HepG2 (cell line): ENCODE results near the gene BTN1A1. TPM values are rescaled to one million over a fixed set of nuclear protein-coding genes. Genes with fewer than 3 reads are reported as not detected.

Experiments used
- ATAC-seq: fragments of 200-7000 bp; cut with Tn5 transposase; 3 replicates; pipeline ENCODE4 v1.9.1; 2020; ENCODE audit warnings: mild to moderate bottlenecking, moderate library complexity
- BruUV-seq: library from RNA; stranded (reverse); fragments of 400-500 nt; replicated peaks from 2 replicates; lab custom pipeline; 2021; lab: Mats Ljungman, UMichigan
- CTCF ChIA-PET: fragments of 300-600 bp; formaldehyde crosslinking; extraction: SDS; loops from one replicate; lab custom pipeline; 2021; ENCODE audit warnings: low total read pairs, inconsistent platforms, low intra/inter-chr PET ratio; lab: Yijun Ruan, JAX
- POLR2A ChIA-PET: fragments of 350-600 bp; sonication (Branson Sonifier 250); formaldehyde crosslinking; loops from one replicate; lab custom pipeline; 2020; ENCODE audit warnings: antibody characterized with exemption, inconsistent platforms; lab: Yijun Ruan, JAX
- DNase-seq: peaks from one replicate; pipeline ENCODE4 v3.0.0-alpha.2; 2015; ENCODE audit warnings: low spot score
- FAIRE-seq: peaks from 3 replicates; lab custom pipeline; 2011; peaks lifted over from hg19 to GRCh38; lab: Jason Lieb, UNC
- H2AFZ ChIP-seq: one replicate; pipeline ENCODE4 v1.6.1; 2011; ENCODE audit warnings: low read length, inconsistent platforms
- H3K27ac ChIP-seq: fragments of 300-600 bp; 3 replicates; pipeline ENCODE4 v1.8.0; 2011; ENCODE audit warnings: mixed run types, mild to moderate bottlenecking, mixed read lengths, low read length, inconsistent platforms; ENCODE audit not compliant: insufficient read depth; ENCODE audit errors: extremely low read length
- H3K27me3 ChIP-seq, 2 experiments: fragments of 200-600 bp in 1 of 2; 2 replicates in 1 of 2; 3 replicates in 1 of 2; pipeline versions ENCODE4 v1.6.0 to v1.8.0; 2011; ENCODE audit warnings: low read length in 2 of 2, mild to moderate bottlenecking in 2 of 2, moderate library complexity in 2 of 2, inconsistent platforms in 1 of 2; ENCODE audit not compliant: insufficient read depth in 2 of 2, control insufficient read depth in 1 of 2
- H3K36me3 ChIP-seq, 2 experiments: fragments of 200-600 bp in 1 of 2; replicated peaks in 1 of 2; 2 replicates in 1 of 2; 3 replicates in 1 of 2; pipeline versions ENCODE4 v1.5.1 to v1.8.0; 2011; ENCODE audit warnings: low read length in 2 of 2, inconsistent platforms in 1 of 2; ENCODE audit not compliant: insufficient read depth in 2 of 2, control insufficient read depth in 1 of 2
- H3K4me1 ChIP-seq: 2 replicates; pipeline ENCODE4 v1.5.1; 2012; ENCODE audit warnings: low read length, inconsistent platforms; ENCODE audit not compliant: insufficient read depth
- H3K4me2 ChIP-seq: 2 replicates; pipeline ENCODE4 v1.6.0; 2011; ENCODE audit warnings: low read depth, low read length, inconsistent platforms
- H3K4me3 ChIP-seq, 3 experiments: fragments of 200-600 bp in 1 of 3; sonication (generic), shearing (Covaris generic) in 1 of 3; replicated peaks in 1 of 3; 2 replicates each; pipeline ENCODE4 v1.5.1; 2011 to 2016; ENCODE audit warnings: low read length in 3 of 3, inconsistent platforms in 2 of 3, low read depth in 2 of 3, mild to moderate bottlenecking in 2 of 3, control low read depth in 1 of 3, mixed read lengths in 1 of 3; ENCODE audit not compliant: insufficient read depth in 1 of 3
- H3K79me2 ChIP-seq: one replicate; pipeline ENCODE4 v1.6.1; 2011; ENCODE audit warnings: low read length, inconsistent platforms; ENCODE audit not compliant: insufficient read depth
- H3K9ac ChIP-seq: 2 replicates; pipeline ENCODE4 v1.6.0; 2011; ENCODE audit warnings: mild to moderate bottlenecking, low read depth, low read length, inconsistent platforms; ENCODE audit not compliant: insufficient read depth
- H3K9me3 ChIP-seq: 2 replicates; pipeline ENCODE4 v1.5.1; 2012; ENCODE audit warnings: mild to moderate bottlenecking, low read length
- H4K20me1 ChIP-seq: 2 replicates; pipeline ENCODE4 v1.6.0; 2011; ENCODE audit warnings: inconsistent platforms, mild to moderate bottlenecking, low read length, moderate library complexity; ENCODE audit not compliant: insufficient read depth
- GTF3A ChIP-seq: sonication (generic); formaldehyde crosslinking; conservative IDR thresholded peaks from 2 replicates; pipeline ENCODE4 v1.4.0; 2020; ENCODE audit warnings: mild to moderate bottlenecking, missing genetic modification reagents
- KLF12 ChIP-seq: sonication (generic); formaldehyde crosslinking; IDR thresholded peaks from 2 replicates; pipeline ENCODE4 v1.4.0; 2020; ENCODE audit warnings: missing genetic modification reagents, borderline replicate concordance
- MEIS2 ChIP-seq: sonication (generic); formaldehyde crosslinking; IDR thresholded peaks from 2 replicates; pipeline ENCODE4 v1.9.0; 2021; ENCODE audit warnings: mild to moderate bottlenecking, missing genetic modification reagents
- POLR2AphosphoS5 ChIP-seq: IDR thresholded peaks from 2 replicates; pipeline ENCODE4 v1.6.1; 2012; ENCODE audit warnings: low read depth, low read length
- RFXAP ChIP-seq: sonication (generic); formaldehyde crosslinking; IDR thresholded peaks from 2 replicates; pipeline ENCODE4 v1.4.0; 2020; ENCODE audit warnings: missing genetic modification reagents, borderline replicate concordance
- SRSF9 ChIP-seq: fragments of 200-400 bp; formaldehyde crosslinking; IDR thresholded peaks from 2 replicates; pipeline ENCODE4 v1.6.1; 2018; ENCODE audit warnings: borderline replicate concordance, mild to moderate bottlenecking, low read depth, low read length; ENCODE audit not compliant: insufficient read depth, poor library complexity, severe bottlenecking
- ZFP91 ChIP-seq: sonication (generic); formaldehyde crosslinking; IDR thresholded peaks from 2 replicates; pipeline ENCODE4 v1.9.0; 2022; ENCODE audit warnings: missing genetic modification reagents, mild to moderate bottlenecking, borderline replicate concordance
- ZNF609 ChIP-seq: sonication (generic); formaldehyde crosslinking; IDR thresholded peaks from 2 replicates; pipeline ENCODE4 v1.4.0; 2020; ENCODE audit warnings: mild to moderate bottlenecking, missing genetic modification reagents, borderline replicate concordance
- ZNF772 ChIP-seq: sonication (generic); formaldehyde crosslinking; IDR thresholded peaks from 2 replicates; pipeline ENCODE4 v1.5.0; 2020; ENCODE audit warnings: mild to moderate bottlenecking, missing genetic modification reagents
- WGBS: methylation state at CpG from one replicate; pipeline ENCODE4 v1.1.6; 2017; ENCODE audit warnings: low lambda C conversion rate; 5-methylcytosine and 5-hydroxymethylcytosine counted together
- in situ Hi-C: cut with HindIII; loops from 2 replicates; pipeline ENCODE4 v1.10.0; 2017; ENCODE audit warnings: low pct_unique_long_range_greater_than_20kb; ENCODE audit not compliant: extremely low pct_ligation_motif_present
- intact Hi-C: fragments of 100-400 bp; cut with micrococcal nuclease; formaldehyde crosslinking; loops from one replicate; pipeline ENCODE4 v1.10.0; 2022; ENCODE audit not compliant: unreplicated experiment
- polyA plus RNA-seq, 8 experiments: library from polyadenylated mRNA; depleted of rRNA in 3 of 8; stranded (reverse) in 7 of 8; unstranded in 1 of 8; fragments of >200 nt; fragmentation: Illumina TruSeq in 4 of 8; extraction: Trizol in 4 of 8; gene quantifications; 2 replicates each; pipeline versions ENCODE4 v1.2.1 to v1.2.3, GENCODE V29; 2011 to 2016; ENCODE audit warnings: low read depth in 4 of 8, missing spikeins in 1 of 8, mixed read lengths in 1 of 8; ENCODE audit not compliant: insufficient read depth in 1 of 8
- total RNA-seq, 5 experiments: library from RNA; depleted of rRNA; stranded (reverse); fragments of >200 nt; fragmentation: Illumina TruSeq; extraction: Trizol; gene quantifications; 2 replicates each; pipeline ENCODE4 v1.2.3, GENCODE V29; 2016; ENCODE audit warnings: low read depth in 1 of 5
- TF ChIP-seq, protein P1 (sequence below): sonication (generic); formaldehyde crosslinking; IDR thresholded peaks from 2 replicates; pipeline ENCODE4 v1.4.0; 2020; ENCODE audit warnings: missing genetic modification reagents
- TF ChIP-seq, protein P2 (sequence below): IDR thresholded peaks from 2 replicates; pipeline ENCODE4 v1.6.1; 2016; ENCODE audit warnings: missing genetic modification reagents, missing compliant biosample characterization
- TF ChIP-seq, protein P3 (sequence below): sonication (generic); formaldehyde crosslinking; conservative IDR thresholded peaks from 2 replicates; pipeline ENCODE4 v1.5.0; 2020; ENCODE audit warnings: missing genetic modification reagents

The BTN1A1 gene
- total and polyA plus RNA-seq, 2 of the 13 experiments (the other 11 are each of a cell fraction or from before 2014, with no cell fraction given) = 0.04 TPM; not detected in 1

GRCh38 chr6:26541579-26541978 lies 41.5 kb downstream of the BTN1A1 start:
- Histone ChIP-seq H3K4me2 (no peak overlapping the region), H3K4me1 (peaks cover 26% of the 10 kb centered on the region), H3K9me3 (no peaks in the 10 kb centered on the region), H3K27me3 (no peaks in the 10 kb centered on the region), H4K20me1 (no peaks in the 10 kb centered on the region), H3K36me3 (peaks cover 3 to 23% of the 10 kb centered on the region in 2 experiments; a peak in 4 of 5 replicates), H3K27ac (no peak overlapping the region), H3K9ac (no peak overlapping the region), H3K4me3 (no peak overlapping the region), H3K79me2 (peaks cover 18% of the 10 kb centered on the region), H2AFZ (no peak overlapping the region)
- ATAC-seq (no peak), FAIRE-seq (no peak), DNase-seq (no peak)
- in situ Hi-C loops = no loop called here
- 93% methylated on average over 1 of the region's 1 CpG for WGBS
- ChIA-PET CTCF (no interaction called here), POLR2A (no interaction called here)
- intact Hi-C loops = no loop called here
- BruUV-seq = no TSS peak
- TF ChIP-seq, protein P1, sequence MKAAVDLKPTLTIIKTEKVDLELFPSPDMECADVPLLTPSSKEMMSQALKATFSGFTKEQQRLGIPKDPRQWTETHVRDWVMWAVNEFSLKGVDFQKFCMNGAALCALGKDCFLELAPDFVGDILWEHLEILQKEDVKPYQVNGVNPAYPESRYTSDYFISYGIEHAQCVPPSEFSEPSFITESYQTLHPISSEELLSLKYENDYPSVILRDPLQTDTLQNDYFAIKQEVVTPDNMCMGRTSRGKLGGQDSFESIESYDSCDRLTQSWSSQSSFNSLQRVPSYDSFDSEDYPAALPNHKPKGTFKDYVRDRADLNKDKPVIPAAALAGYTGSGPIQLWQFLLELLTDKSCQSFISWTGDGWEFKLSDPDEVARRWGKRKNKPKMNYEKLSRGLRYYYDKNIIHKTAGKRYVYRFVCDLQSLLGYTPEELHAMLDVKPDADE (CRISPR knock-in tag) = no peak
- TF ChIP-seq ZNF609 (CRISPR knock-in tag) (no peak), GTF3A (CRISPR knock-in tag) (no peak), SRSF9 (no peak), POLR2AphosphoS5 (no peak), RFXAP (no peak), ZNF772 (CRISPR knock-in tag) (no peak), ZFP91 (CRISPR knock-in tag) (no peak), KLF12 (CRISPR knock-in tag) (no peak), MEIS2 (CRISPR knock-in tag) (no peak)
- TF ChIP-seq, protein P2, sequence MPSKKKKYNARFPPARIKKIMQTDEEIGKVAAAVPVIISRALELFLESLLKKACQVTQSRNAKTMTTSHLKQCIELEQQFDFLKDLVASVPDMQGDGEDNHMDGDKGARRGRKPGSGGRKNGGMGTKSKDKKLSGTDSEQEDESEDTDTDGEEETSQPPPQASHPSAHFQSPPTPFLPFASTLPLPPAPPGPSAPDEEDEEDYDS (CRISPR knock-in tag) = no peak
- TF ChIP-seq, protein P3, sequence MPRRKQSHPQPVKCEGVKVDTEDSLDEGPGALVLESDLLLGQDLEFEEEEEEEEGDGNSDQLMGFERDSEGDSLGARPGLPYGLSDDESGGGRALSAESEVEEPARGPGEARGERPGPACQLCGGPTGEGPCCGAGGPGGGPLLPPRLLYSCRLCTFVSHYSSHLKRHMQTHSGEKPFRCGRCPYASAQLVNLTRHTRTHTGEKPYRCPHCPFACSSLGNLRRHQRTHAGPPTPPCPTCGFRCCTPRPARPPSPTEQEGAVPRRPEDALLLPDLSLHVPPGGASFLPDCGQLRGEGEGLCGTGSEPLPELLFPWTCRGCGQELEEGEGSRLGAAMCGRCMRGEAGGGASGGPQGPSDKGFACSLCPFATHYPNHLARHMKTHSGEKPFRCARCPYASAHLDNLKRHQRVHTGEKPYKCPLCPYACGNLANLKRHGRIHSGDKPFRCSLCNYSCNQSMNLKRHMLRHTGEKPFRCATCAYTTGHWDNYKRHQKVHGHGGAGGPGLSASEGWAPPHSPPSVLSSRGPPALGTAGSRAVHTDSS (CRISPR knock-in tag) = no peak
